A673 (cell line): ENCODE results near the gene KLHL4. TPM values are rescaled to one million over a fixed set of nuclear protein-coding genes. Genes with fewer than 3 reads are reported as not detected.
"Not testable (repeated sequence)": the region's sequence is repeated elsewhere in the genome, so short reads cannot be mapped to it uniquely, and the experiment has no call there.

ENCODE experiments used
- BruUV-seq: library from RNA; stranded (reverse); fragments of 400-500 nt; replicated peaks from 2 replicates; lab custom pipeline; 2021; lab: Mats Ljungman, UMichigan
- CTCF ChIA-PET: fragments of 300-600 bp; sonication (Branson Sonifier 250); formaldehyde crosslinking; loops from one replicate; lab custom pipeline; 2022; ENCODE audit warnings: antibody characterized with exemption; lab: Charles Lee
- POLR2A ChIA-PET: fragments of 300-600 bp; sonication (Branson Sonifier 250); formaldehyde crosslinking; loops from one replicate; lab custom pipeline; 2022; ENCODE audit warnings: antibody characterized with exemption; ENCODE audit not compliant: low non-redundant PET; lab: Charles Lee
- DNase-seq: peaks from one replicate; pipeline ENCODE4 v3.0.0-alpha.2; 2015; ENCODE audit warnings: low spot score
- H3K27ac ChIP-seq: fragments of 200-600 bp; sonication (generic); 2 replicates; pipeline ENCODE4 v1.5.1; 2016; ENCODE audit warnings: mixed run types, low read depth, mild to moderate bottlenecking, mixed read lengths, antibody characterized with exemption, low read length; ENCODE audit not compliant: poor library complexity, severe bottlenecking
- H3K27me3 ChIP-seq: fragments of 200-600 bp; sonication (generic); replicated peaks from 2 replicates; pipeline ENCODE4 v1.6.1; 2017; ENCODE audit warnings: mixed run types, low read depth, mild to moderate bottlenecking, mixed read lengths, antibody characterized with exemption, low read length; ENCODE audit not compliant: insufficient read depth, poor library complexity
- H3K36me3 ChIP-seq: fragments of 200-600 bp; sonication (generic); 2 replicates; pipeline ENCODE4 v1.6.1; 2016; ENCODE audit warnings: mixed run types, mild to moderate bottlenecking, mixed read lengths, antibody characterized with exemption, low read length; ENCODE audit not compliant: insufficient read depth, poor library complexity, severe bottlenecking
- H3K4me1 ChIP-seq: fragments of 200-600 bp; sonication (generic); 2 replicates; pipeline ENCODE4 v1.6.1; 2017; ENCODE audit warnings: mixed run types, mild to moderate bottlenecking, mixed read lengths, antibody characterized with exemption, low read length; ENCODE audit not compliant: insufficient read depth, poor library complexity, severe bottlenecking
- H3K4me3 ChIP-seq: fragments of 200-600 bp; sonication (generic); 2 replicates; pipeline ENCODE4 v1.5.1; 2016; ENCODE audit warnings: low read depth, mixed run types, mild to moderate bottlenecking, mixed read lengths, low read length; ENCODE audit not compliant: poor library complexity, severe bottlenecking
- H3K9me3 ChIP-seq: fragments of 200-600 bp; sonication (generic); 2 replicates; pipeline ENCODE4 v1.6.1; 2016; ENCODE audit warnings: mixed run types, low read depth, mild to moderate bottlenecking, mixed read lengths, antibody characterized with exemption, low read length; ENCODE audit not compliant: poor library complexity, severe bottlenecking
- EZH2 ChIP-seq: fragments of 200-600 bp; sonication (generic); IDR thresholded peaks from 2 replicates; pipeline ENCODE4 v1.6.1; 2017; ENCODE audit warnings: borderline replicate concordance, low read depth, mild to moderate bottlenecking, mixed read lengths, antibody characterized with exemption, low read length; ENCODE audit not compliant: poor library complexity, severe bottlenecking
- intact Hi-C: fragments of 100-400 bp; cut with micrococcal nuclease; formaldehyde crosslinking; loops from one replicate; pipeline ENCODE4 v1.10.0; 2022; ENCODE audit not compliant: unreplicated experiment
- total RNA-seq: library from RNA; stranded (reverse); gene quantifications from 2 replicates; pipeline ENCODE4 v1.2.3, GENCODE V29; 2021
- TF ChIP-seq, protein P1 (sequence below): fragments of 300-800, 200-600 bp; sonication (generic); conservative IDR thresholded peaks from 2 replicates; pipeline ENCODE4 v1.5.1; 2017; ENCODE audit warnings: low read depth, mild to moderate bottlenecking, antibody characterized with exemption, low read length, moderate library complexity, mixed read lengths

The KLHL4 gene
- total RNA-seq, 1 experiment from 2014 or later = 0.34 TPM

DNA sequence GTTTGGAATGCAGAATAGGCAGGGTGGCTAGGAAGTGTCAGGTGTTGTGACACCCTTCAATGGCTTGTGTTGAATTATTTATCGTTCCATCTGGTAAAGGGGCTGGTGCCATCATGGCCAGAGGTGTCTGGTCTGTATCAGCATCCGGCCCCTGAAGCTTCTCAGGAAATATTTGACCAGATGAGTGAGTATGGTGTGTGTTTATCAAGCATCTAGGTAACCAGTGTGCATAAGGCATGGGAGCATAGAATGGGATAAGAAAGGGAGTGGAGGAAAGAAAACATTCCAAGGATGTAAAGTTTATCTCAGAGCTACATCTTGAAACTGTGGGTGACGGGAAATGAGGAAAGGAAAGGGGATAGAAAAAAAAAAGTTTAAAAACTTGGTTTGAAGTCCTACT, 109.4 kb downstream of the KLHL4 start:
- ChIA-PET POLR2A (no interaction called here), CTCF (no interaction called here)
- no peak overlapping the region for H3K27ac ChIP-seq
- intact Hi-C loops = no loop called here
- no peaks in the 10 kb centered on the region for H3K4me1 ChIP-seq
- no peaks in the 10 kb centered on the region for H3K27me3 ChIP-seq
- H3K9me3 ChIP-seq = no peaks in the 10 kb centered on the region
- H3K36me3 ChIP-seq = no peaks in the 10 kb centered on the region
- no TSS peak for BruUV-seq
- TF ChIP-seq, protein P1, sequence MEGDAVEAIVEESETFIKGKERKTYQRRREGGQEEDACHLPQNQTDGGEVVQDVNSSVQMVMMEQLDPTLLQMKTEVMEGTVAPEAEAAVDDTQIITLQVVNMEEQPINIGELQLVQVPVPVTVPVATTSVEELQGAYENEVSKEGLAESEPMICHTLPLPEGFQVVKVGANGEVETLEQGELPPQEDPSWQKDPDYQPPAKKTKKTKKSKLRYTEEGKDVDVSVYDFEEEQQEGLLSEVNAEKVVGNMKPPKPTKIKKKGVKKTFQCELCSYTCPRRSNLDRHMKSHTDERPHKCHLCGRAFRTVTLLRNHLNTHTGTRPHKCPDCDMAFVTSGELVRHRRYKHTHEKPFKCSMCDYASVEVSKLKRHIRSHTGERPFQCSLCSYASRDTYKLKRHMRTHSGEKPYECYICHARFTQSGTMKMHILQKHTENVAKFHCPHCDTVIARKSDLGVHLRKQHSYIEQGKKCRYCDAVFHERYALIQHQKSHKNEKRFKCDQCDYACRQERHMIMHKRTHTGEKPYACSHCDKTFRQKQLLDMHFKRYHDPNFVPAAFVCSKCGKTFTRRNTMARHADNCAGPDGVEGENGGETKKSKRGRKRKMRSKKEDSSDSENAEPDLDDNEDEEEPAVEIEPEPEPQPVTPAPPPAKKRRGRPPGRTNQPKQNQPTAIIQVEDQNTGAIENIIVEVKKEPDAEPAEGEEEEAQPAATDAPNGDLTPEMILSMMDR = no peak
- no peak for TF ChIP-seq EZH2
- no peak overlapping the region for H3K4me3 ChIP-seq
- no peak for DNase-seq

DNA sequence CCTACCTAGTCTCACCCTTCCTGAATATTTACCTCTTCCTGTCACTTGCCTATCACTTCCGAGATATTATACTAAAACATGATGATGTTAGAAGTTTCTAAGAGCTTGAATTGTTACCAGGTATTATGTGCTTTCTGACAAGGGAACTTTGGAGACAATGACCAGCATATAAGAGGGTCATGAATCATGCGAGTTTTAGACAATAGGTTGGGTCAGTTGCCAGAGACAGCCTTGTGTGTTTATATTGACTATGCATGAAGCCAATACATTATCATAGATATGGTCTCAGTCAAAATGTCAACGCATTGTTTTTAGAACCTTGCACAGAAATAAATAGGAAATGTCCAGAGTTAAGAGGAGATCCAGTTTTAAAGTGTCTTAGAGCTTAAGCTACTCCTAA, 116.8 kb downstream of the KLHL4 start:
- no peaks in the 10 kb centered on the region for H3K4me1 ChIP-seq
- no peak overlapping the region for H3K27ac ChIP-seq
- DNase-seq = no peak
- intact Hi-C loops = no loop called here
- ChIA-PET CTCF (no interaction called here), POLR2A (no interaction called here)
- BruUV-seq = no TSS peak
- H3K9me3 ChIP-seq = no peaks in the 10 kb centered on the region
- no peaks in the 10 kb centered on the region for H3K36me3 ChIP-seq
- no peaks in the 10 kb centered on the region for H3K27me3 ChIP-seq
- H3K4me3 ChIP-seq = no peak overlapping the region
- TF ChIP-seq, protein P1 = no peak
- no peak for TF ChIP-seq EZH2

DNA sequence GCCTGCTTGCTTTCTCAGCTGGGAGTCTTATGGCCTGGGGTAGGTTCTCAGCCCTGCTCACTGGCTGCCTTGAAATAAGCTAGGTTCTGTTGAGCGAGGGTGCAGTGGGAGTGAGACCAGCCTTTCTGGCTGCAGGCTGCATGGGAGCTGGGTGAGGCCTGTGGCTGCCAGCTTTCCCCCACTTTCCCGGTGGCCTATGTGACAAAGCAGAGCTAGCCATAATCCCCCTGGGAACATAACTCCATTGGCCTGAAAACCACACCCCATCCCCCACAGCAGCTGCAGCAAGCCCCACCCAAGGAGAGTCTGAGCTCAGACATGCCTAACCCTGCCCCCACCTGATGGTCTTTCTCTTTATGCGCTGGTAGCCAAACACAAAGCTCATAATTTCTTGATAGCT, 118.9 kb downstream of the KLHL4 start:
- Histone ChIP-seq H3K4me1 (no peaks in the 10 kb centered on the region), H3K27ac (no peak overlapping the region), H3K9me3 (no peaks in the 10 kb centered on the region), H3K4me3 (no peak overlapping the region), H3K36me3 (no peaks in the 10 kb centered on the region), H3K27me3 (no peaks in the 10 kb centered on the region)
- BruUV-seq = no TSS peak
- ChIA-PET POLR2A (no interaction called here), CTCF (no interaction called here)
- no peak for TF ChIP-seq EZH2
- TF ChIP-seq, protein P1 = no peak
- intact Hi-C loops = no loop called here
- DNase-seq = no peak

DNA sequence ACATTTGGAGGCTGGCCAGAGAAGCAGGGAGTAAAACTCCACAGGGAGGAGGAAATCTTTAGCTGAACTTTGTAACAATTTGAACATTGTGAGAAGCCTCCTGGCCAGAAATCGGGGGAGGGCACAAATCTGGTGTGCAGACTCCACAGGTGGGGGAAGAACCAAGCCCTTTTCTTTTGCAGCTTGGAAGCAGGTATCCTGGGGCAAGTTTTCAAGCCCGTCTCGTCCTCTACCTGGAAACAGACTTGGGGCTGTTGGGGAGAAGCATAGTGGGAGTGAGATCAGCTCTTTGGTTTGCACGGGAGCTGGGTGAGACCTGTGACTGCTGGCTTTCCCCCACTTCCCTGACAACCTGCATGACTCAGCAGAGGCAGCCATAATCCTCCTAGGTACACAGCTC, 123.8 kb downstream of the KLHL4 start:
- CTCF ChIA-PET, DNase-seq, intact Hi-C loops, POLR2A ChIA-PET, H3K27me3 ChIP-seq, H3K4me3 ChIP-seq, H3K4me1 ChIP-seq, H3K27ac ChIP-seq, BruUV-seq, H3K36me3 ChIP-seq, H3K9me3 ChIP-seq: not testable (repeated sequence)
